ENCODE measurements around the gene WWP2. TPM values are rescaled to one million over a fixed set of nuclear protein-coding genes. Genes with fewer than 3 reads are reported as not detected.

Gene WWP2
- total RNA-seq, 3 donors from 2014 or later (not counting 1 experiment from before 2014, with no cell fraction given), result 72.8 to 95.6 (median 81.6) TPM

DNA sequence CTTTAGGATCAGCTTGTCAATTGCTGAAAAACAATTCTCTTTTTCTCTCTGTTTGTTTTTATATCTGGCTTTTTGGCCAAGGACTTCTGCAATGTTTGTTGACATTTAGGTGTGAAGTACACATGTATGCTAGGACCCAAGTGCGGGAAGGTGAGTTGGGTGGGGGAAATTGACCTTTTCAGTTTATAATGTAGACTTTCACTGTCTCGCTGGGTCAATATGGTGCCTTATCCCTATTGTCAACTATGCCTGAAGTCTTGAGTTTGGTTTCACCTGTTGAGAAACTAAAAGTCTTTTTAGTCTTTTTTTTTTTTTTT is 9.5 kb downstream of the WWP2 start:
- peaks cover 24% of the 10 kb centered on the region for H3K4me1 ChIP-seq (ENCODE audit: control insufficient read depth, insufficient read depth, low read length)
- H3K27ac ChIP-seq (ENCODE audit: low read length), result no peak overlapping the region
- no peak overlapping the region for H3K4me3 Mint-ChIP-seq
- no peak overlapping the region for H3K4me3 ChIP-seq (ENCODE audit: low read length)
- no peak overlapping the region for H3K27ac Mint-ChIP-seq
- H3K27me3 Mint-ChIP-seq (ENCODE audit: low read depth in 2 of 2), result no peaks in the 10 kb centered on the region
- H3K9me3 ChIP-seq (ENCODE audit: control insufficient read depth, insufficient read depth, low read length), result peaks cover 4% of the 10 kb centered on the region
- peaks cover 3% of the 10 kb centered on the region for H3K36me3 ChIP-seq (ENCODE audit: control insufficient read depth, insufficient read depth, low read length)
- DNase-seq (no peak), ATAC-seq (no peak)
- peaks cover 54 to 60% of the 10 kb centered on the region in 2 donors for H3K4me1 Mint-ChIP-seq
- intact Hi-C loops (cut with micrococcal nuclease), result no loop called here
- no peaks in the 10 kb centered on the region for H3K27me3 ChIP-seq (ENCODE audit: control insufficient read depth, insufficient read depth, low read length)
- H3K9me3 Mint-ChIP-seq, result peaks cover 0 to 7% of the 10 kb centered on the region in 2 donors
- TF ChIP-seq, protein P1, sequence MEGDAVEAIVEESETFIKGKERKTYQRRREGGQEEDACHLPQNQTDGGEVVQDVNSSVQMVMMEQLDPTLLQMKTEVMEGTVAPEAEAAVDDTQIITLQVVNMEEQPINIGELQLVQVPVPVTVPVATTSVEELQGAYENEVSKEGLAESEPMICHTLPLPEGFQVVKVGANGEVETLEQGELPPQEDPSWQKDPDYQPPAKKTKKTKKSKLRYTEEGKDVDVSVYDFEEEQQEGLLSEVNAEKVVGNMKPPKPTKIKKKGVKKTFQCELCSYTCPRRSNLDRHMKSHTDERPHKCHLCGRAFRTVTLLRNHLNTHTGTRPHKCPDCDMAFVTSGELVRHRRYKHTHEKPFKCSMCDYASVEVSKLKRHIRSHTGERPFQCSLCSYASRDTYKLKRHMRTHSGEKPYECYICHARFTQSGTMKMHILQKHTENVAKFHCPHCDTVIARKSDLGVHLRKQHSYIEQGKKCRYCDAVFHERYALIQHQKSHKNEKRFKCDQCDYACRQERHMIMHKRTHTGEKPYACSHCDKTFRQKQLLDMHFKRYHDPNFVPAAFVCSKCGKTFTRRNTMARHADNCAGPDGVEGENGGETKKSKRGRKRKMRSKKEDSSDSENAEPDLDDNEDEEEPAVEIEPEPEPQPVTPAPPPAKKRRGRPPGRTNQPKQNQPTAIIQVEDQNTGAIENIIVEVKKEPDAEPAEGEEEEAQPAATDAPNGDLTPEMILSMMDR (IDR thresholded peaks at IDR 0.05), result no peak
- 90% methylated on average over 2 of the region's 2 CpGs for WGBS (ENCODE audit: insufficient coverage)
- H3K36me3 Mint-ChIP-seq, result no peaks in the 10 kb centered on the region

DNA sequence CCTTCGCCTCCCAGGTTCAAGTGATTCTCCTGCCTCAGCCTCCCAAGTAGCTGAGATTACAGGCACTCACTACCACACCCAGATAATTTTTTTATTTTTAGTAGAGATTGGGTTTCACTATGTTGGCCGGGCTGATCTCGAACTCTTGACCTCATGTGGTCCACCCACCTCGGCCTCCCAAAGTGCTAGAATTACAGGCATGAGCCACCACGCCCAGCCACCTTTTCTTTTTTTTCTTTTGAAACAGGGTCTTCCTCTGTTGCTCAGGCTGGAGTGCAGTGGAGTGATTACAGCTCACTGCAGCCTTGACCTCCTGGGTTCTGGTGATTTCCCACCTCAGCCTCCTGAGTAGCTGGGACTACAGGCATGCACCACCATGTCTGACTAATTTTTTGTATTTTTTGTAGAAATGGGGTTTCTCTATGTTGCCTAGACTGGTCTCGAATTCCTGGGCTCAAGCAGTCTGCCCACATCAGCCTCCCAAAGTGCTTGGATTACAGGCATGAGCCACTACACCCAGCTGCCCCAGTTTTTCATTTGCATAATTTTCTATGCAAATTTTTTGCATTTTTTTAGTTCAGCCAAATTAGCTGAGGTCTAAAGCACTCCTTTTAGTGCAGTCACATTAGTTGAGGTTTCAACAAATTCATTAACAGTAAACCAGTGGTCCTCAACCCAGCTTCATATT is 11.3 kb downstream of the WWP2 start:
- WGBS (ENCODE audit: insufficient coverage), result 76% methylated on average over 6 of the region's 6 CpGs
- Histone ChIP-seq H3K9me3 (ENCODE audit: control insufficient read depth, insufficient read depth, low read length) (peaks cover 4% of the 10 kb centered on the region), H3K27ac (ENCODE audit: low read length) (no peak overlapping the region), H3K4me3 (ENCODE audit: low read length) (no peak overlapping the region), H3K4me1 (ENCODE audit: control insufficient read depth, insufficient read depth, low read length) (peaks cover 24% of the 10 kb centered on the region), H3K36me3 (ENCODE audit: control insufficient read depth, insufficient read depth, low read length) (peaks cover 4% of the 10 kb centered on the region), H3K27me3 (ENCODE audit: control insufficient read depth, insufficient read depth, low read length) (no peaks in the 10 kb centered on the region)
- peak overlapping the region; percentile 31 for H3K4me3 Mint-ChIP-seq
- DNase-seq (no peak), ATAC-seq (no peak)
- TF ChIP-seq, protein P1 (IDR thresholded peaks at IDR 0.05), result no peak
- H3K27me3 Mint-ChIP-seq (ENCODE audit: low read depth in 2 of 2), result no peaks in the 10 kb centered on the region
- H3K36me3 Mint-ChIP-seq, result no peaks in the 10 kb centered on the region
- H3K27ac Mint-ChIP-seq, result peak overlapping the region; percentile 67 to 84
- H3K4me1 Mint-ChIP-seq, result peaks cover 44 to 52% of the 10 kb centered on the region in 2 donors
- H3K9me3 Mint-ChIP-seq, result peaks cover 0 to 7% of the 10 kb centered on the region in 2 donors
- intact Hi-C loops (cut with micrococcal nuclease), result no loop called here

DNA sequence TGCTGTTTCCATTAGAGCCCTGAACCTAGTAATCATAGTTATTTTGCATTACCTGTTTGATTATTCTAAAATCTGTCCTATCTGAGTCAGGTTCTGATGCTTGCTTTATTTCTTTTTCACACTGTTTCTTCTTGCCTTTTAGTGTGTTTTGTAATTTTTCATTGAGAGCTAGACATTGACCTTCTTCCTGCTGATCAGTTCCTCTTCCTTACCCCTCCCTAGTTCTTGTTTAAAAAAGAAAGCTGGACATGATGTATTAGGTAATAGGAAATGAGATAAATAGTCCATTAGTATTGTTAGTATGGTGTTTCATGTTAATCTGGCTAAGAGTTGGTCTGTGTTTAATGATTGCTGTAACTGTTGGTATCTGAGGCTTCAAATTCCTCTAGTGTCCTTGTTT is 13.4 kb downstream of the WWP2 start:
- no peak for ATAC-seq
- peaks cover 4% of the 10 kb centered on the region for H3K9me3 ChIP-seq (ENCODE audit: control insufficient read depth, insufficient read depth, low read length)
- intact Hi-C loops (cut with micrococcal nuclease), result no loop called here
- no peak for DNase-seq
- H3K27ac Mint-ChIP-seq, result peak overlapping the region; percentile 35 to 84
- H3K27ac ChIP-seq (ENCODE audit: low read length), result no peak overlapping the region
- peaks cover 45 to 57% of the 10 kb centered on the region in 2 donors for H3K4me1 Mint-ChIP-seq
- H3K27me3 ChIP-seq (ENCODE audit: control insufficient read depth, insufficient read depth, low read length), result no peaks in the 10 kb centered on the region
- H3K36me3 Mint-ChIP-seq, result no peaks in the 10 kb centered on the region
- peaks cover 4% of the 10 kb centered on the region for H3K36me3 ChIP-seq (ENCODE audit: control insufficient read depth, insufficient read depth, low read length)
- no peak overlapping the region for H3K4me3 ChIP-seq (ENCODE audit: low read length)
- no peaks in the 10 kb centered on the region for H3K27me3 Mint-ChIP-seq (ENCODE audit: low read depth in 2 of 2)
- TF ChIP-seq, protein P1 (IDR thresholded peaks at IDR 0.05), result no peak
- peaks cover 27% of the 10 kb centered on the region for H3K4me1 ChIP-seq (ENCODE audit: control insufficient read depth, insufficient read depth, low read length)
- H3K9me3 Mint-ChIP-seq, result peaks cover 0 to 7% of the 10 kb centered on the region in 2 donors
- H3K4me3 Mint-ChIP-seq, result no peak overlapping the region

DNA sequence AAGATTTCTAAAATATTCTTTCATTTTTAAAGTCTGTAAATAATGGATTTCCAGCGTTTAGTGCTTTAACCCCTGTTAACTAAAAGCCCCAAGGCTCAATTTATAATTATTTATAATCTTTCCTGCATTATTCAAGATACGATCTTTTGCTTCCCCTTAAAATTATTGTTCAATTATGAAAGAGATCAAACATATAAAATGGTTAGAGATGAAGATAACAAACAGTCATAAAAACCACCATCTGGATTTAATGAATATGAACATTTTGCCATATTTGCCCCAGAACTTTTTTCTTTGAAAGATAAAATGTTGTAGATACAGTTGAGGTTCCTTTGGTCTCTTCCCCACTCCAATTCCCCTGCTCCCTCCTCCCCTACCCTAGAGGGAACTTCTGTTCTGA is 17.6 kb downstream of the WWP2 start:
- H3K9me3 ChIP-seq (ENCODE audit: control insufficient read depth, insufficient read depth, low read length), result peaks cover 4% of the 10 kb centered on the region
- peaks cover 7% of the 10 kb centered on the region for H3K36me3 ChIP-seq (ENCODE audit: control insufficient read depth, insufficient read depth, low read length)
- Mint-ChIP-seq H3K36me3 (no peaks in the 10 kb centered on the region), H3K4me1 (peaks cover 34 to 38% of the 10 kb centered on the region in 2 donors), H3K27ac (peak overlapping the region; percentile 45 to 75), H3K27me3 (ENCODE audit: low read depth in 2 of 2) (no peaks in the 10 kb centered on the region), H3K4me3 (no peak overlapping the region), H3K9me3 (peaks cover 0 to 7% of the 10 kb centered on the region in 2 donors)
- H3K27ac ChIP-seq (ENCODE audit: low read length), result no peak overlapping the region
- no peak for DNase-seq
- H3K27me3 ChIP-seq (ENCODE audit: control insufficient read depth, insufficient read depth, low read length), result no peaks in the 10 kb centered on the region
- no peak for ATAC-seq
- TF ChIP-seq, protein P1 (IDR thresholded peaks at IDR 0.05), result no peak
- peaks cover 12% of the 10 kb centered on the region for H3K4me1 ChIP-seq (ENCODE audit: control insufficient read depth, insufficient read depth, low read length)
- H3K4me3 ChIP-seq (ENCODE audit: low read length), result no peak overlapping the region
- intact Hi-C loops (cut with micrococcal nuclease), result no loop called here
- WGBS (ENCODE audit: insufficient coverage), result no CpG with 5 or more reads among the region's 2 CpGs
